ENCODE results near the gene SPAG16.

DNA sequence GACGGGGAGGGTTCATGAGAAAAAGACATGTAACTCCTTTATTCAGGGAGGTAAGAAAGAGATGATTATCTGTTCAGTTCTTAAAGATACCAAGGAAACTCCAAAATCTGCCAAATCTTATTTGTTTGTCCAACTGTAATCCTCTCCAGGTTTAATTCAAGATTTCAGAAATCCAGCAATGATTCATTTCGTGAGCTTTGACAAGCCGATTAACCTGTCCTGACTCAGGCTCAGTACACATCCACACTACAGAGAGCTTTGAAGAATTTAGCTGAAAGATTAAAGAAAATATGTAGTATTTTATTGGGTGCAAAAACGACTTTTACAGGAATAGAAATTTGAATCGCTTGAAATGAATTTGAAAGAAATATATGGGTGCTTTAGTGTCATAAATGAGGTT is 1.1 kb downstream of the SPAG16 start:
- TF ChIP-seq EP300 (IDR thresholded peaks at IDR 0.05; ENCODE audit: borderline replicate concordance) (no peak), TAF1 (IDR thresholded peaks at IDR 0.05; ENCODE audit: low read depth) (no peak)
- TF ChIP-seq, protein P1, sequence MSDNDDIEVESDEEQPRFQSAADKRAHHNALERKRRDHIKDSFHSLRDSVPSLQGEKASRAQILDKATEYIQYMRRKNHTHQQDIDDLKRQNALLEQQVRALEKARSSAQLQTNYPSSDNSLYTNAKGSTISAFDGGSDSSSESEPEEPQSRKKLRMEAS (IDR thresholded peaks at IDR 0.05) = no peak

All from Ishikawa (cell line).